GM18517 (cell line): Measurements from ENCODE around the gene HOXA3.

Experiments
- ATAC-seq: cut with Tn5 transposase; IDR thresholded peaks from one replicate; pipeline ENCODE4 v1.9.1; 2021; ENCODE audit warnings: mild to moderate bottlenecking, moderate library complexity; ENCODE audit not compliant: unreplicated experiment

The HOXA3 gene

GRCh38 chr7:27095050-27095896 lies 57.1 kb downstream of the HOXA3 start:
- no peak for ATAC-seq

DNA sequence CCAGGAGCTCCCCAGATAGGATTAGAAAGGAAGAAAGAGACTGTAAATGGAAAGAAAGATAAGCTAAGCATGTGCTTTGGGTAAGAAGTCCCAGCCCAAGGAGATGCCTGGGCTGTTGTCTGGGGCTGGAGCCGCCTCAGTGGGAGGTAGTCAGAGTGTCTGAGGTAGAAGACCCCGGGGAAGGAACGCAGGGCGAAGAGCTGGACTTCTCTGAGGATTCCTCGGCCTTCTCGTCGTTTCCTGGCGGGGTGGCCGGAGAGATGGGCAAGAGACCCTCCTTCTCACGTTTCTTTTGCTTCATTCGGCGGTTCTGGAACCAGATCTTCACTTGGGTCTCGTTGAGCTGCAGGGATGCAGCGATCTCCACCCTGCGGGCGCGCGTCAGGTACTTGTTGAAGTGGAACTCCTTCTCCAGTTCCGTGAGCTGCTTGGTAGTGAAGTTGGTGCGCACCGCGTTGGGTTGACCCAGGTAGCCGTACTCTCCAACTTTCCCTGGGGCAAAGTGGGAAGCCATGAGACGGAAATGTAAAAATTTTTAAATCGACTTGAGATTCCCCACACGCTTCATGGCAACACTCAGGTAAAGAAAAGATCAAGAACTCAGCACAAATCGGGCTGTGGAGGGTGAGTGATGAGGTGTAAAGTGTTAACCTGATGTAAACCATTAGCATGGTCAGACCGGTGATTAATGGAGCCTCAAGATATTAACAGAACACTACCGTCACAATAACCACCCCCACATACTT lies 57.9 kb downstream of the HOXA3 start:
- ATAC-seq = no peak

- no peak for ATAC-seq
Observed at GRCh38 chr7:27093184-27093895, 59.0 kb downstream of the HOXA3 start.

DNA sequence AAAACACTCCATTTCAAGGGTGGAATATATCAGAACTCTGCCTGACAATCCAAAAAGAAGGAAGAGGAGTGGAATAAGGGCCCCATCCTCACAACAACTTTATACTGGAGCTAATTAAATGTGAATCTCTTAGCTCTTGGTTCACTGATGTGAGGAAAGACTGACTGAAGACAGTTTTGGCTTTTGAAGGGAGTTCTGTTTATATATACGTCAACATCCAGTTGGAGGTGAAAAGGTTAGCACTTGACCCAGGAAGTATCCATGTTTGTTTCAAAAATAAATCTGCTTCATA lies 59.6 kb downstream of the HOXA3 start:
- ATAC-seq = no peak

GRCh38 chr7:27091941-27092818 lies 60.2 kb downstream of the HOXA3 start:
- no peak for ATAC-seq

GRCh38 chr7:27091105-27091504 lies 61.3 kb downstream of the HOXA3 start:
- no peak for ATAC-seq

- no peak for ATAC-seq
Observed at GRCh38 chr7:27088002-27088922, 64.1 kb downstream of the HOXA3 start.

GRCh38 chr7:27083646-27084045 lies 68.7 kb downstream of the HOXA3 start:
- no peak for ATAC-seq

DNA sequence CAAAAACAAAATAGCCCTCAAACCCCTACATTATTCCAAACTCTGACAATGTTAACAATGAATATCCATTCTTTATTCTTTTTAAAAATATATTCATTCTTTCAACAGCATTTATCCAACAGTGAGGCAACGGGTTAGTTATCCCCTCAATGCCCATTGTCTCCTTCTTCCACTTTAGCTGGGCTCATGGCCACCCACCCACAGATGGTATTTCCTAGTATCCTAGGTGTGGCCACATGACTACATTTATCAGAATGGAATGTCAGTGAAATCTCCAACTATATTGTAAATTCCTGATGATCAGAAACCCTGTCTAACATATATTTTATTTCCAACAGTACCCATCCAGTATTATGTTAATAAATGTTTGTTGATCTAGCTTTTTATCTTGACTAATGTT lies 70.2 kb downstream of the HOXA3 start:
- ATAC-seq = no peak

DNA sequence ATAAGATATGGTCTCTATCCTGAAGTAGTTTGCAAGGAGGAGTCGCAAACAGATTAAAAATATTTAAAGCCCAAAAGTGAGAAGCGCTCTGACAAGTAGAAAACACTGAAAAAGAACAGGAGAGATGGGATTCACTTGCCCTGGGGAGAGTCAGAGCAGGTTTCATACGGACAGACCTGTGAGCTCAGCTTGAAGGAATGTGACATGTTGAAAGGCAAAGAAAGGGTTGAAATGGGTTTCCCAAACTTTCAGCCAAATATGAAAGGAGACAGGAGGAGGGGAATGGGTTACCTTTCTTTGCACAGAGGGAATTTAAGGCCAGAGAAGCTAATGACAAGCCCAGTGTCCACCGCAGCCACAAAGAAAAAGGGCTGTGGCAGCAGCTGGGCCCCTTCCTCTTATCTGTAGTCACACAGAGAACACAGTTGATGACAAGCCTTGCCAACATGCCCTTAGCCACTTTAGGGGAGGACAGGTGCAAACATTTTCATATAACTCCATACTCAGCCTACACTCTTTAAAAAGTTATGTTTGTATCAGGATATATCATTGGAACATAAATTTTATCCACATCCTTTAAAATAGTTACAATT lies 71.4 kb downstream of the HOXA3 start:
- ATAC-seq = no peak

GRCh38 chr7:27079234-27079975 lies 73.0 kb downstream of the HOXA3 start:
- peak; percentile 49 for ATAC-seq

GRCh38 chr7:27078616-27079233 lies 73.7 kb downstream of the HOXA3 start:
- no peak for ATAC-seq

DNA sequence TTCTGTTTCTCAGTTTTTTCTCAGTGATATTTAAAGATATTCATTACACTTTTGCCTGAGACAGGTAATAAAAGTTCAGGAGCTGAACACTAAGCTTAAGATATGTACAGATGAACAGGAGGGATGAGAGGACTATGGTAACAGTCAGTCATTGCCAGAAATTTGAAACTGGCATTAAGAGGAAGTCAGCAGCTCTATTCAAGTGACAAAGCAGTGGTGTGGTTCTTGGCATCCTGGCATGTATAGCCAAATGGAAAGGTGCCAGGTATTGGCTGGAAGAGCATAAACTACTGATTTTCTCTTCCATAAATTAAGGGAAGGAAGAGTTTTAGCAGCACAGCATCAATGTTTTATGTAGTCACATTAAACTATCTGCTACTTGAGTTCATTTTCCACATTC lies 79.3 kb downstream of the HOXA3 start:
- no peak for ATAC-seq

DNA sequence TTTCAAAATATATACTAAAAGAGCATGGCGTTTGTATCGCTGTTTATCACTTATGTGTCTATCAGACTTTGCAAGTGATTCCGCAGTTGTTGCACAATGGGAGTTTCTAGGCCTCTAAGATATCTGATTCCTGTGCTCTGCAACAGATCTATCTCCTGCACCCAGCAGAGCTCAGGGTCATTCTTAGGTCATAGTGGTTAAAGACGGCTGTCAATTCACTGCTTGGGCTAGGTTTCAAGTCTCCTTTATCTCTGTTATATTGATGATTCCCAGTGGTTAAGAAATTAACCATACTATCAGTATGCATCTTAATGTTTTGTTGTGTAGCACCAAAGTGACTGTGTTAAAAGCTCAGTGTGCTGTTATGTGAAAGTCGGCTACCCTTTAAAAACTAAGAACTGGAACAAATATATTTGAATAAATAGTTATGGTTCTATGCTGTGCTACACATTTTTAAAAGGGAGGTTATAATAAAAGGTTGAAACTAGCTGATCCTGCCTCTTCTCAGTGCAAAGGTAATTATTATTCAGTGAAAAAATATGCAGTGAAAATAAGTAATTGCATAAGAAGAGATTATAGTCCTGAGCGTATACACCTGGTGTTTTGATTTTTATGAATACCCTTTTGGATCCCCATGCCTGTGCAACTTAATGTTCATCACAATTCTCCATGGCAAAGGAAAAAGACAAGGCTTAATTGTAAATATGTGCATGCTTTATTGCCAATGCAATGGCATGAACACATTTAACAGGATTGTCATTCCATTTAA lies 80.6 kb downstream of the HOXA3 start:
- ATAC-seq = no peak

- ATAC-seq = no peak
Observed at GRCh38 chr7:27068259-27068658, 84.1 kb downstream of the HOXA3 start.

DNA sequence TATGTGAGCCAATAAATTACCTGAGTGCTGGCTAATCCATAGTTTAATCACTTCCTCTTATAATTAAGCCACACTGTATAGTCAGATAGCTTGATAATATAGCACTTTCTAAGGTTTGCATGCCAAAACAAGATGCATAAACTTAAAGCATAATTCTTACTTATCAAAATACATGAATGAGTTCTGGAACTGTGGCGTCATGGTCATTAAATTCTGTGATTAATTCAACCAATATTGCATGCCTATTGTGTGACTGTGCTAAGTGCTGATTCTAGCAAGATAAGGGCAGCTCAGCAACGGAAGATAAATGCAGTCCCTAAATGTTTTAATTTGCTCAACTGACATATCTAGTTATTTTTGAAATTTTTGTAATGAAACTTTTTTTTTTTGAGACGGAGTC lies 86.2 kb downstream of the HOXA3 start:
- ATAC-seq = no peak

- ATAC-seq = no peak
Observed at GRCh38 chr7:27065709-27066108, 86.7 kb downstream of the HOXA3 start.

DNA sequence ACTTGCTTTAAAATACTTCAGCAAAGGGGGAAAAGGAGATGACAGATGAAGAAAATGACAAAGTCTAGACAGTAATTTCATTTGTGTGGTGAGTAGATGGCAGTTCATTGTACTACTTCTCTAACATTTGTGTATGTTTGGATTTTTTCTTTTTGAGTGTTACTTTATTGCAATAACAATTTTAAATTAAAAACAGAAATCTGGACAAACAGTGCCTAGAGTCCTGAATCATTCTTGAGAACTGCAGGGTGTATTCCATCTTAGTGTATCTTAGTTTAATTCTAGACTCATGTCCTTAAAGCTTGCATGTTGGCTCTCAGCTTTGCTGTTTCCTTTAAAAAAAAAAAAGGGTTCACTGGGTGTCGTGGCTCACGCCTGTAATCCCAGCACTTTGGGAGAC lies 87.7 kb downstream of the HOXA3 start:
- no peak for ATAC-seq
